Ramos (cell line): ENCODE results near the gene SIPA1L3.

Source experiments
- in situ Hi-C: fragments of 300-500 bp; cut with MboI; formaldehyde crosslinking; loops from one replicate; pipeline ENCODE4 v1.14.3; 2022; ENCODE audit warnings: low sequenced_read_pairs; ENCODE audit not compliant: unreplicated experiment

Gene SIPA1L3

DNA sequence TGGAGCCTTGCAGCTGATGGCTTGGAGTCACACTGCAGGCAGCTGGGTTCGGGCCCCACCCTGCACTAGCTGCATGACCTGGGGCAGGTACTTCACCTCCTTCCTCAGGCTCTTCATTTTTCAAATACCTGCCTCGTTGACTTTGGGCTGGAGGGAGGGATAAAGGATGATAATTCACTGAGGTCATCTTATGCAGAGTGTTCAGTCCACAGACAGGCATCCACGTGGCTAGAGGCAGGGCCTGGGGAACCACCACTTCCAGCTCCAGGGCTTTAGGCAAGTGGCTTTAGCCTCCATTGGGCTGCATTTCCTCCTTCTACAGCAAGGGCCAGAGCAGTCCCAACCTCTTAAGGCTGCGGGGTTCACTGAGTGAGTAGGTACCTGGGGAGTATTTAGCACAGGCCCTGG, 84.8 kb downstream of the SIPA1L3 start:
- in situ Hi-C loops: no loop called here

DNA sequence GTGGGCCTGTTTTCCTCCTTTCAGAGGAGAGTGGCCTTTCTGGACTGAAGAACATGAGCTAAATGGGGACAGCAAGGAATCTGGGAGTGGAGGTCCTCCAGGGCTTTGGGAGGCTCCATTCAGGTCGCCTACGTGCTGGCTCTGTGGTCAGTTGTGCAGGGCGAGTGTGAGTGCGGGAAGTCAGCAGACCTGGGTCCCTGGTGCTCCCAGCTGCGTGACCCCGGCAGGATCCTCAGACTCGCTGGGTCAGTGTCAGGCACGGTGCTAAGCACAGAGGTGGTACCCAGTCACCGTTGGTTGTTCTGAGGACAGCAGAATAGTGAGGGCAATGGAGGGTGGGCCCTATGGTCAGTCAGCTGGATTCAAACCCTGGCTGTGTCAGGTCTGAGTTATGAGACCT, 85.8 kb downstream of the SIPA1L3 start:
- in situ Hi-C loops: no loop called here

DNA sequence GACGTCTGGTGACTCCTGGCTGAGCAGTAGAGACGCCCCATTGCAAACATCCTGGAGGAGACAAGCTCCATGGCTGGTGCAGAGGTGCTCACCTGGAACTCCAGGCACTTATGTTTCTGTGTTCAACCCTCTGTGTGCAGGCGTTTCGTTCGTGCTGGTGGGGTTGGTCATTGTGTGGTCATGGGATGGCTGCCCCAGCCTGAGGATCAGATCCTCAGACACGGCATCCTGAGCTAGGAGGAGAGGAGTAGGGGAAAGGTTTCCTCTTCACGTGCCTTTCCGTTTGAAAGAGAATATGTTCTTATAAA, 87.8 kb downstream of the SIPA1L3 start:
- in situ Hi-C loops: no loop called here

DNA sequence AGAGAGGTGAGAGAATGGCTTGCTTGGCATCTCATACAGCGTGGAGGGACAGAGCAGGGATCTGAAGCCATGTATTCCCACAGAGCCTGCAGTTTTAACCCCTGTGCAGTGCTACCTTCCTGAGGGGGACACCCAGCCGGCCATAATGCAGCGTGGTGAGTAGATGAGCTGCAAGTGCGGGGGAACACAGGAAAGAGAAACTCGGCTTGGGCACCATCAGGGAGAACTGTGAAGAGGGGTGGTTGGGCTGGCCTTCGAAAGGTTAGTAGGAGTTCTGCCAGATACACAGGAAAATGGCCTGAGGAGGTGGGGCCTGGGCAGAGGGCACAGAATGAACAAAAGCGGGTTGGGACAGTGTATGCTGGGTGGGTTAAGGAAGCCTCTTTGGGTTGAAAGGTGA, 88.3 kb downstream of the SIPA1L3 start:
- in situ Hi-C loops: no loop called here

DNA sequence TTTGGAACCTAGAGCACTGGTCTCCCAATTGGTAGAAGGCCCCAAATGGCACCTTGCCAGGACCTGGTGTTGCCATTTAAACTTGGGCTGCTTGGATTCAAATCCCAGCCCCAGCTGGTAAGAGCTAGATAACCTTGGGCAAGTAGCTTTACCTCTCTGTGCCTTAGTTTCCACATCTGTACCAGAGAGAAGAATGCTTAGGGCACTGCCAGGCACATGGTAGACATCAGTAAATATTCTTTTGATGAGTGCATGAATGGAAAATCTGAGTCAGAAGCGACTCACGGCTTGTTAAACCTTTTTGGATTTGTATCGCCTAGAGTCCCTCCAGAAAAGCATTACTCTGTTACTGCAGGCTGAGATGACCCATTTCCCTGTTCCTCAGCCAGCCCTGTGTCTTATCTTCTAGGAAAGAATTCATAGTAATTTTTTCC, 90.9 kb downstream of the SIPA1L3 start:
- in situ Hi-C loops: no loop called here

DNA sequence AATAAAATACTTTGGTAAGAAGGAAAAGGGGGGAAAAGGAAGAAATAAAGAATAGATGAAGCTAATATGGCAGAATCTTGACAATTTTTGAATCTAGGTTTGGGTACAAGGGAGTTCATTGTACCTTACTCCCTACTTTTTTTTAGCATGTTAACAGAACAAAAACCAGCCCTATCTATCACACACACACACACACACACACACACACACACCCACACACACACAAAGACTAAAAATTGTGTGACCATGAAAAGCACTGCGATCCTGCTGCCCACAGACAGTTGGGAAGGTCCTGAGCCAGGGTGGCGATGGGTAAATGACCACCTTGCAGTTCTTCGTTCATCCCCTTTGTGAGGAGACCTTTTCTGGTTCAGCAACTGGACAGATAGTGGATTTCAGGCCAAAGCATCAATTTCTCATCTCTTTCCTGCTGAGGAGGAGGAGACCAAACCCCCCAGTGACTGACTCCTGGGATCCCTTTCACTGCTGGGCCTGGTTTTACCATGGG, 91.8 kb downstream of the SIPA1L3 start:
- in situ Hi-C loops: no loop called here

DNA sequence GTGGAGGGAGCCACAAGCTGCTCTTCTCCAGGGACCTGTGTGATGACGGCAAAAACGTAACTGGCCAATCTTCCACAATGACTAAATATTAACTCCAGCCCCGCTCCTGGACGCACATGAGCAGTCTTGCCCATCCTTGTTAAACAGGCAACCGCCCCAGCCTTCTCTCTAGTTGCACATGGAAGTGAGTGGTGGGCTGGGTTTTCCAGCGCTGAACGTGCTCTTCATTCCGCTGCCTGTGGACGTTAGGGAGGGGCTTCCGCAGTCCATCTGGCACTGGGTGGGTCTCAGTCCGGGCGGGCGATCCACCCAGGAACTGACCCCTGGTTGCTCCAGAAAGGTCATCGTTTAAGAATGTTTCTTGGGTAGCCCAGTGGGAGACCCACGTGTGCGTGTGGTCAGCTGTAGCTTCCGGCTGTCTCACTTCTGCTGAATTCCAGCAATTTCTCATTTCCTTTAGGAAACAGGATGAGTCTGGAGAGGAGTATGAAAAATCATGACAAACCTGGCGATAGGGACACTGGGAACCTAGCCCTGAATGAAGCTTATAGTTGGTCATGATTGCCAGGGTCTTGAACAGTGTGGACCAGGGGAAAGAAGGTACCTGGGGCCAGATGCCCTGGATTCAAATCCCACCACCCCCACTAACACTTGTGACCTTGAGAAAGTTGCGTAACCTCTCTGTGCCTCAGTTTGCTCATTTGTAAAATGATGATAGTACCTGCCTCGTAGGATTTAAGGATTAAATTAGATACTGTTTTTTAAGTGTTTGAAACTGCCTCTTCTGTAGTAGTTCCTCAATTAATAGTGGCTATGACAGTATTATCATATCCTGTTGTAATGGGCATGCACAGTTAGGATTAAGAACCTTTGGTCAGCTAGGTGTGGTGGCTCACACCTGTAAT, 92.6 kb downstream of the SIPA1L3 start:
- in situ Hi-C loops: no loop called here

DNA sequence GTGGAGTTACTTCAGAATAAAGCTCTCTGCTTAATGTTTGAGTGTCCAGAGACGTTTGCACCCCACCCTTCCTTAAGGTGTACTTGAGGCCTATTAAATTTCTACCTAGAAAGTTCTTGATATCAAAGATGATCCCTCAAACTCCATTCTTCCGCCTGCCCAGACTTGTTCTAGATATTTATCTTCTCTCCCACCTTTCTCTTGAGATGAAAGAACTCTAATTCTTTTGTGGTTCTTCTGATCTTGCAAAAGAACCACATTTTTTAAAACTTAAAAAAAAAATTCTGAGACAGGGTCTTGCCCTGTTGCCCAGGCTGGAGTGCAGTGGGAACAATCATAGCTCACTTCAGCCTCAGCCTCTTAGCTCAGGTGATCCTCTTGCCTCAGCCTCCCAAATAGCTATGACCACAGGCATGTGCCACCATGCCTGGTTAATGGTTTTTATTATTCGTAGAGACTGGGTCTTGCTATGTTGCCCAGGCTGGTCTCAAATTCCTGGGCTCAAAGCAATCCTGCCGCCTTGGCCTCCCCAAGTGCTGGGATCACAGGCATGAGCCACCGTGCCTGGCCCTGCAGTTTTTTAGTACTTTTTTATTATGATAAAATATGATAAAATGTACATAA, 94.3 kb downstream of the SIPA1L3 start:
- in situ Hi-C loops: no loop called here

DNA sequence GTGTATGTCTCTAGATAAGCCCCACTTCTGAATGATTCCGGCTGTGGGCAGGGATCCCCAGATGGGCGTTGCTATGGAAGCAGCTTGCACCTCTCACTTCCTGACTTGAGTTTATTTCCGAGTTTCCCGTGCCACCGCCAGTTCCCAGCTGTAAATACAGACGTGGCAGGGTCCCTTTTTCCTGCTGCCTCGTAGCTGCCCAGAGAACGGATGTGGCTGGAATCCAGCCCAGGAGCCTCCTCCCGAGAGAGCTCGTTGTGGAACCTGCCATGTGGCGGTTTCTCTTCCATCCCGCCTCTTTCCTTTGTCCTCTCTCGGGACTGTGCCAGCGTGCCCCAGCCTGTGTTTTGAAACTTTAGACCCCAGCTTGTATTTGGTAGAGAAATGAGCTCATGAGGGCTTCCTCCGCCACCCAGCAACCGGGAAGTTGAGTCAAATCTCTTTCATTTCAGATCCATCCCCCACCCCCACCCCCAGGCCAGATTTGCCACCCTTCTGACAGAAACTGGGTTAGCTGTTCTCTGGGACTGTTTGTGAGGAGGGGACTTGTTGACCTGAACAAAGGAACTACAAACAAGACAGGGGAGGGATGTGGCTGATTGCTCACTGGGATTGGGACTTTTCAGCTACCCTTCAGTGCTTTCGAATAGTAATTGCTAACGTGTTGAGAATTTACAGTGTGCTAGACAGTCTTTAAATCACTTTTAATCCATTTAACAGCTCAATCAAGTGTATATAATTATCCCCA, 96.6 kb downstream of the SIPA1L3 start:
- in situ Hi-C loops: no loop called here

DNA sequence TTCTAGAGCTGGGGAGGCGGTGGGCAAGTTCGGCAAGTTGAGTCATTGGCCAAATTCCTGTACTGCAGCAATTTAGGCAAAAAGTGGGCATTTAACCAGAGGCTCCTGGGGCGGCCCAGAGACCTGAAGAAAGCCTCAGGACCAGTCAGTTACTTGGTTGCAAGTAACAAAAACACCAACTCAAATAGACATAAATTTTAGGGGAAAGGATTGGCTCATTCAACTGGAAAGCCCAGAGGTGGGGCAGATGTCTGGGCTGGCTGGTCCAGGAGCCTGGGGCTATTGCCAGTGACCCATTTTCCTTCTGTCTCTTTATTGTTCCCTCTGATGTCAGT, 97.1 kb downstream of the SIPA1L3 start:
- in situ Hi-C loops: no loop called here

DNA sequence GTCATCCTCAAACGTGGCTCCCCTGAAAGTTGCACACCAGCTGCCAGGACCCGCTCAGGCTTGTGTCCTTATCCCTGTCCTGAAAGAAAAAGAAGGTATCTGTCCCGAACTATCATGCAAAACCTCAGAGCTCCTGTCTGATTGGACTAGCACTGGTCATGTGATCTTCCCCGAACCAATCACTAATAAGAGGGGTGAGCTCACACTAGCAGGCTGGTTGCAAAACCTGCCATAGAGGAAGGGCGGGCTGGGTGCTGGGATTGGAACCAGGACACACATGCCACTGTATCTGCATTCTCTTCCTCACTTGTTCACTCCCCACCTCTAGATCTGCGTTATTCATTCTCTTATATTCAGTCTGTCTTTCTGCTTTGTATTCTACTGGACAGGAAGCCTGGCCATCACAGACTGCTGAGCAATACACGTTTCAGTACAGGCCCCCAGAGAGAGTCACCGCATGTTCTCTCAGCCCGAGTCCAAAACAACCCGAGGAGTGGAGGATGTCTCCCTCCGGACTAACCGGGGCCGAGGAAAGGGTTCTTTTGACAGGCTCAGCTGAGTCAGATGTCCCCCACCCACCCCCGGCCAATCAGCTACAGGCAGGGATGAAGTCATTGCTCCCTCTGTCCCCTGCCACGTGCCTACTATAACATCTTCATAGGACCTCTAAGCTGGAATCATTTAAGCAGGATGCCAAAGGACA, 97.7 kb downstream of the SIPA1L3 start:
- in situ Hi-C loops: no loop called here

DNA sequence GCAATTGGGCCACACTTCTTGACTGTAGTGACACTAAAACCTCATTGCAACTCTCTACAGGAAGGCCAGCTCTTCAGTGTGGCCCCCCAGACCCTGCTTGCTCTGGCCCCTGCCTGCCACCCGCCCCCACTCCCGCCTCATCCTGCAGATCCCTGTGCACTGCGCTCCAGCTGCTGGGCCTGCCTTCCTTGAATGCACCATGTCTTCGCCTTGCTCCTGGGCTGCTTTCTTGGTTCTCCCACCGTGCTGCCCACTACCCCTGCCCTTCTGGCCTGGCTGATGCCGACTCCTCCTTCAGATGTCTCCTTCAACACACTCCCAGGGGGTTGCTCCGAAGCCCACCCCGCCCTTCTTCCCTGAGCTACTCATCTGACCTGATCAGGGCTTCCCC, 98.2 kb downstream of the SIPA1L3 start:
- in situ Hi-C loops: no loop called here

DNA sequence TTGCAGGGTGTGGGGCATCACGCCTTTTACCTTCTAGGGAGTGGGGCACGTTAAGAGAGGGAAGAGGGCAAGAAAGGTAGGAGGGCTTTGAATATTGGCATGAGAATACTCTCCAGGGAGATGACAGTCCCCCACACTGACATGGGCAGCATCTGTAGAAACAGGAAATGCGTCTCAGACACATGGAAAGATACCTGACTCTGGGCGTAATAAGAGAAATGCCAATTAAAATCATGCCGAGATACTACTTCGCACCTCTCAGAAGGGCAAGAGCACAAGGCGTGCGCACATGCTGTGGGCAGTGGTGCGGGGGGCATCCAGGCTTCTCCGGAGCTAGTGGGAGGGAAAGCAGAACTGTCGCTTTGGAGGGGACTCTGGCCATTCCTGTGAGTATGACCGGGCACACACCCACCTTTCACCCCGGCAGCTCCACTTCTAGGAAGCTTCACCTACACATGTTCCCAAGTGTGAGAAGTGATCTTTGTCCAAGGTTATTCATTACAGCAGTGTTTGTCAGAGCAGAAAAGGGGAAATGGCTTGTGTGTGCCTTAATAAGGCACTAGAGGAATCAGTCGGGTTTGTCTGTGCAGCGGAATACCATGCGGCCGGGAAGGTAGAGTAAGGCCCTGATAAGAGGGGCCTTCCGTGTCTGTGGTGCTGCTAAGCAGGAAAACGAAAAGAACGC, 99.5 kb downstream of the SIPA1L3 start:
- in situ Hi-C loops: no loop called here

DNA sequence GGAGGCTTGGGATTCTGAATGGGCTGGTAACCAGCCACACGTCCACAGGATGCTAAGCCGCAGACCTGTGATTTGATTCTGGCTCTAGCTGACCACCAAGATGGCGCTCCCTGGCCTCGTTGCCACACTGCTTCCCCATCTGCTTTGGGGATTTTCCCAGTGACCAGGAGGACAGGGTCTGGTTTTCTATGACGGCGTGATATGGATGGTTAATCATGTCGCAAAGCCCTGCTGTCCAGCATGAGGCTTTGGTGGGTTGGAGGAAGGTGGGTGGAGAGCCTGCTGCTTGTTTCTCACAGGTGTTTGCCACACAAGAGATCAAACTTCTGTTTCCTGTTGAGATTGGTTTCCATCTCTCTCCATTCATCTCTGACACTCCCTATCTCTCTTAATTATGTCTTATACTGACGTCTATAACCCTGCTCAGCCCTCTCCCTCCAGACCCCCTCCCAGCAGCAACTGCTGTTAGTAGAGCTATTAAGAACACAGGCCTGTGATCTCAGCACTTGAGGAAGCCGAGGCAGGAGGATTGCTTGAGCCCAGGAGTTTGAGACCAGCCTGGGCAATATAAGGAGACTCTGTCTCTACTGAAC, 102.7 kb downstream of the SIPA1L3 start:
- in situ Hi-C loops: no loop called here

DNA sequence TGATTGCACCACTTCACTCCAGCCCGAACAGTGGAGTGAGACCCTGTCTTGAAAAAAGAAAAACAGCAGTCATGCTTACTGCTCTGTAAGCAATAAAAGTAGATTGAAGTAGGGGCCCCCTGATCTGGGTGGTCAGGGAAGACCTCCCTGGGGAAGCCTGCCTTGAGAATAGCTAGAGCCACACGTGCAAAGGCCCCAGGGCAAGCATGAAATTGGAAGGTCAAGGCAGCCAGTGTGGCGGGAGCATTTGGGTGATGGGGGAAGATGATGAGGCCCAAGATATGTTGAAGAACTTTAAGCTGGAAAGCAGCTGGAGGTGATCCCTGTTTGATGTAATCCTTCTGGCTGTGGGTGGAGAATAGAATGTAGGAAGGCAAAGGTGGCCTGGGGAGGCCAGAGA, 104.4 kb downstream of the SIPA1L3 start:
- in situ Hi-C loops: no loop called here

DNA sequence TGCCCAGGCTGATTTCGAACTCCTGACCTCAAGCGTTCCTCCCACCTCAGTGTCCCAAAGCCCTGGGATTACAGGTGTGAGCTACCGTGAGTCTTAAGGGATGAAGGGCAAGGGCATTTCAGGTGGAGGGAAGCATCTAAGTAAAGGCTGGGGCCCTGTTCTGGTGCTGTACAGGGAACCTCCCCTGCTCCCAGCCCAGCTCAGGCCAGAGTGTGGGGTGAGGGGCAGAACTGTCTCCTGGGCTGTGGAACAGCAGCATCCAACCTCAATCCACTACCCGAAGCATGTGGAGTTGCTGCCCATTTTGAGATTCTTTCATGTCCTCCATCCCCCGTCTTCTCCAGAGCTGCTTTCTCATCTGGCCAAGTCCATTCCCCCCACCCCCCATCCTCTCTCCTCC, 105.3 kb downstream of the SIPA1L3 start:
- in situ Hi-C loops: no loop called here

DNA sequence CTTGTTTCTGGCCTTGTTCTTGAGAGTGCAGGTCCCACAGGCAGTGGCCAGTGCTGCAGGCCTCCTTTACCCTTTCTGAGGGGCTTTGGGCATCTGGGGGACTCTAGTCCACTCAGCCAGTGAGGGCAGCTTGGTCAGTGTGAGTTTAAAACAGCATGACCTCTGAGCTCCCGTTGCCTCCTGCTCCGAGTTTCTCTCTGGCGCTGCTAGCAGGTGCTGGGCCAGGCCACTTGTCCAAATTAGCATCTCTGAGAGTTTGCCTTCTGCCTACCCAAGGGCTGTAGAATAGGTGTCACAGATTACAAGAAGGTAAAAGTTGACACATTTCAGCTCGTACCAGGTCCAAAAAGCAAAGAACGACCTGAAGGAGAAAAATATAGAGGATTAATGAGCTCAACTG, 105.9 kb downstream of the SIPA1L3 start:
- in situ Hi-C loops: no loop called here

DNA sequence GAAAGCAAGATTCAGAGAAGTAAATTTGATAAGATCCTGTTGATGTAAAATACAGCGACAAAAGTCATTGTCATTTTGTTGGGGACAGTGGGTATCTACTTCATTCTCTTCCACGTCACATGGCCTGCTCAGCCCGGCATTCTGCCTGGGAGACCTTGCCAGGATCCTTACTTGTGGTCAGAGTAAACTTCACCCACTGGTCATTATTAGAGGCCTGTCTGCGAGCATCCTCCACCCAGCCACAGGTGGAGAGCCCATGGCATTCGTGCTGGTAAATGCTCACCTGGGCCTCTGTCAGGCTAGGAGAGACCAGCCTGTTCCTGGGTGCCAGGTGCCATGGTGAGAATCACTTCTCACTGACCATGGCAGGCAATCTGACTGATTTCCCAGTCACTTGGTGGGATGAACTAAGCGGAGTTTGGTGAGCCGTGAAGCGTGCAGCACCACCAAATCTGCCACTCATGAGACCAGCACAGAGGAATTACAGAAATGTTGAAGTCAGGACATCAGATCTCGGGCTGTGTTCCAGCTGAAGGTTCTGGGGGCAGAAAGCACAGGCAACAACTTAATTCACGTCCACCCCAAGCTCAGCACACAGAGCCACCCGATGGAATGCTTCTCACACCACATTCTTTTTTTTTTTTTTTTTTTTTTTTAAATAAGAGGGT, 107.0 kb downstream of the SIPA1L3 start:
- in situ Hi-C loops: no loop called here

DNA sequence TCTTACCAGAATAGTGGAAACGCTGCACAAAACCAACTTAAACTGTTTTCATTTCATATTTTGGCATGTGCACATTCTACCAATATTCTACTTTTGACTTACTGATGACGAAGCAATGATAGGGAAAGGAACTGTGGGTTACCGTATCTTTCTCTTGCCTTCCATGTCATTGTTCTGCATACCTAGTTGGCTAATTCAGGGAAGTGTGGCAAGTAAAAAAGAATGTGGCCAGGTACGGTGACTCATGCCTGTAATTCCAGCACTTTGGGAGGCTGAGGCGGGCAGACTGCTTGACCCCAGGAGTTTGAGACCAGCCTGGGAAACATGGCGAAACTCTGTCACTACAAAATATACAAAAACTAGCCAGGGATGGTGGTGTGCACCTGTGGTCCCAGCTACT, 108.2 kb downstream of the SIPA1L3 start:
- in situ Hi-C loops: no loop called here
